IgD-negative memory B cell (primary cell): ENCODE data around the gene SPATA25. TPM values are rescaled to one million over a fixed set of nuclear protein-coding genes. Genes with fewer than 3 reads are reported as not detected.
"Not testable (repeated sequence)": the region's sequence is repeated elsewhere in the genome, so short reads cannot be mapped to it uniquely, and the experiment has no call there.

ENCODE experiments used
- H3K27ac Mint-ChIP-seq, 3 donors: one replicate each; pipeline ENCODE4 v1.8.0; 2020 to 2022; ENCODE audit warnings: mild to moderate bottlenecking in 3 of 3, mixed read lengths in 3 of 3, moderate library complexity in 1 of 3
- H3K27me3 Mint-ChIP-seq: one replicate; pipeline ENCODE4 v1.8.0; 2021; ENCODE audit warnings: mixed read lengths
- H3K36me3 Mint-ChIP-seq: one replicate; pipeline ENCODE4 v1.8.0; 2020; ENCODE audit warnings: mild to moderate bottlenecking, mixed read lengths
- H3K4me1 Mint-ChIP-seq, 3 donors: one replicate each; pipeline ENCODE4 v1.8.0; 2020 to 2022; ENCODE audit warnings: mixed read lengths in 3 of 3, mild to moderate bottlenecking in 1 of 3
- H3K4me3 Mint-ChIP-seq, 4 donors: one replicate each; pipeline ENCODE4 v1.8.0; 2020 to 2022; ENCODE audit warnings: mild to moderate bottlenecking in 4 of 4, mixed read lengths in 4 of 4, moderate library complexity in 3 of 4
- H3K9me3 Mint-ChIP-seq, 3 donors: one replicate each; pipeline ENCODE4 v1.8.0; 2020 to 2021; ENCODE audit warnings: mixed read lengths in 3 of 3, mild to moderate bottlenecking in 1 of 3
- polyA plus RNA-seq: library from polyadenylated mRNA; unstranded; fragments of 300-500 nt; fragmentation: Illumina TruSeq; gene quantifications from one replicate; pipeline ENCODE4 v1.2.3, GENCODE V29; 2021

Gene SPATA25
- polyA plus RNA-seq, 1 donor from 2014 or later, result not detected

DNA sequence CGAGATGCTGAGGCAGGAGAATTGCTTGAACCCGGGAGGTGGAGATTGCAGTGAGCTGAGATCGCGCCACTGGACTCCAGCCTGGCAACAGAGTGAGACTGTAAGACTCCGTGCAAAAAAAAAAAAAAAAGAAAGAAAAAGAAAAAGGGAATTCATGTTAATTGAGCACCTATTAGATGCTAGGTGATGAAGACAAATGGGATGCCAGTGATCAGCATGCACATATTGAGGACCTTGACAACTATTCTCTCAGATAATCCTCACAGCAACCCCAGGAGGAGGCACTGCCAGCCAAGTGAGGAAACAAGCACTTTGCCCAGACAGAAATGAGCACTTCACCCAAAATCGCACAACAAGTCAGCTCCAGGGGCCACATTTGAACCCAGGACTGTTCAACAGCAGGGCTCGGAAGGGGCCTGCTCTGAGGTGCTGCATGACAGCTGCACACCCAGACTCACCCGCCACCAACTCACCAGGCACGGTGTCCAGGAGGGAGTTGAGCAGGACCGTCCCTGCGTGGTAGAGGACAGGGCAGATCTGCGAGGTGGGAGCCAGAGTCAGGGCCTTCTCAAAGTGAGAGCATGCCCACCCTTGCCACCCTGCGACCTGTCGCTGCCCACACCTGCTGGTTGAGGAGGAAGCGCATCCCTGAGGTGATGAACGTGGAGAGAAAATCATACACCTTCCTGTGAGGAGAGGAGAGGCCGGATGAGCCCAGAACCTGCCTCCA lies 20.0 kb upstream of the SPATA25 start:
- Mint-ChIP-seq H3K27me3 (peaks cover 2% of the 10 kb centered on the region), H3K36me3 (peaks cover 5% of the 10 kb centered on the region), H3K4me3 (peak overlapping the region in 1 of 4 donors; percentile 47), H3K9me3 (peaks cover 0 to 1% (median 0%) of the 10 kb centered on the region in 3 donors), H3K4me1 (peaks cover 11 to 20% (median 14%) of the 10 kb centered on the region in 3 donors), H3K27ac (no peak overlapping the region)

DNA sequence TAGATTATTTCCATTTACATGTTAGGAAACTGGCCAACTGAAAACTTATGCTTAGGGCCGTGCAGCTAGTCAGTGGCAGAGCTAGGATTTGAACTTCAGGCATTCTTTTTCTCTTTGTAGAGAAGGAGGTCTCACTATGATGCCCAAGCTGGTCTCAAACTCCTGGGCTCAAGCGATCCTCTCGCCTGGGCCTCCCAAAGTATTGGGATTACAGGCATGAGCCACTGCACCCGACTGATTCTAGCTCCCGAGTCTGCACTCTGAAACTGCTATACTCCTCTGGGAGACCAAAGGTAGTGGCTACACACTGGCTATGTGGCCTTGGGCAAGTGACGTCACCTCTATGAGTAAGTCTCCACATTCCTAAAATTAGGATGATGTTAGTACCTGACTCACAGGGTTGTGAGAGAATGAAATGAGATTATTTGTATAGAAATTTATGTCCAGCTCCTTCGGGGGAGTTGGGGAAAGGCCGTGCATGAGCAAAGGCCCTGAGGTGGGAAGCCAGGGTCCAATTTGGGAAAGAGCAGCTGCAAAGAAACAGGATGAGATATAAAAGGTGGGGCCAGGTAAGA lies 18.2 kb upstream of the SPATA25 start:
- H3K27me3 Mint-ChIP-seq, result no peaks in the 10 kb centered on the region
- H3K4me3 Mint-ChIP-seq, result no peak overlapping the region
- peaks cover 11 to 18% (median 12%) of the 10 kb centered on the region in 3 donors for H3K4me1 Mint-ChIP-seq
- peaks cover 5% of the 10 kb centered on the region for H3K36me3 Mint-ChIP-seq
- H3K9me3 Mint-ChIP-seq, result no peaks in the 10 kb centered on the region
- no peak overlapping the region for H3K27ac Mint-ChIP-seq

DNA sequence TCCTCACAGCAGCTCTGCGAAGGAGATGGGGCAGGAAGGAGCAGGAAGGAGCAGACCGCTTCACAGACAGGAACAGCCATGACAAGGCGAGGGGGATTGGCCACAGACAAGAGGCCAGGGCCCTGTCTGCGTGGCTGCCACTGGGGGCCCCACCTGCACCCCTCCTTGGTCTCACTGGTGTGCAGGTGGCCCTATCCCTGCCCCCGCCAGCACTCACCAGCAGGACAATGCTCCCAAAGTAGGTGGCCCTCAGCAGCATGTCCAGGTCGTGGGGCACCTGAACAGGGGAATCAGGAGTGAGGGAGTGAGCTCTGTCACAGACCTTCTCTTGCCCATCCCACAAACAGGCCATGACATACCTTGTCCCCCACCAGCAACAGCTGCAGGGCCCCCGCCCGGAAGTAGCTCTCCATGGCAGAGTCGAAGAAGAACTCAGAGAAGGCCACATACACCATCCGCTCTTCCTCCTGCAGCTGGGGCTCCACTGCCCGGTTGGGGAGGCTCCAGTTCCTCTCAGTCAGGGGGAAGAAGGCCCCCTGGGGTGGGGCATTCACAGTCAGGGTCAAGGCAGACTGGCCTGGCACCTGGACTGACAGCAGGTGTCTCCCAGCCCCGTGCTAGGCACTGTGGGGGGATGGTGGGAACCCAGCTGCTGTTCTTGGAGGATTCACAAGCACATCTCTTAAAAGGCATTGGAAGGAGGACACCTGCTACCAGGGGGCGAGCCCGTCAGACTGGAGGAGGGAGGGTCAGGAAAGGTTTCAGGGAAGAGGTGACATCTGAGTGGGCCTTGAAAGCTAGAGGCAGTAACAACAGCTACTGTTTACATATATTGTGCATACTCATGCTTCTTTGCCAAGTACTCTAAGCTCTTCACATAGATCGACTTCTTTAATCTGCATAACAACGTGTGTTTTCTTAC lies 17.4 kb upstream of the SPATA25 start:
- Mint-ChIP-seq H3K27ac (peak overlapping the region in 1 of 3 donors; percentile 74), H3K9me3 (no peaks in the 10 kb centered on the region), H3K27me3 (no peaks in the 10 kb centered on the region), H3K4me3 (peak overlapping the region in 1 of 4 donors; percentile 75), H3K36me3 (peaks cover 5% of the 10 kb centered on the region), H3K4me1 (peaks cover 10 to 17% (median 12%) of the 10 kb centered on the region in 3 donors)

- H3K9me3 Mint-ChIP-seq, result no peaks in the 10 kb centered on the region
- peaks cover 10 to 12% (median 12%) of the 10 kb centered on the region in 3 donors for H3K4me1 Mint-ChIP-seq
- H3K27ac Mint-ChIP-seq, result peak overlapping the region in 1 of 3 donors; percentile 59
- H3K36me3 Mint-ChIP-seq, result no peaks in the 10 kb centered on the region
- H3K4me3 Mint-ChIP-seq, result peak overlapping the region in 1 of 4 donors; percentile 67
- H3K27me3 Mint-ChIP-seq, result no peaks in the 10 kb centered on the region
These were observed 14.8 kb upstream of the SPATA25 start for GRCh38 chr20:45902199-45902701.

DNA sequence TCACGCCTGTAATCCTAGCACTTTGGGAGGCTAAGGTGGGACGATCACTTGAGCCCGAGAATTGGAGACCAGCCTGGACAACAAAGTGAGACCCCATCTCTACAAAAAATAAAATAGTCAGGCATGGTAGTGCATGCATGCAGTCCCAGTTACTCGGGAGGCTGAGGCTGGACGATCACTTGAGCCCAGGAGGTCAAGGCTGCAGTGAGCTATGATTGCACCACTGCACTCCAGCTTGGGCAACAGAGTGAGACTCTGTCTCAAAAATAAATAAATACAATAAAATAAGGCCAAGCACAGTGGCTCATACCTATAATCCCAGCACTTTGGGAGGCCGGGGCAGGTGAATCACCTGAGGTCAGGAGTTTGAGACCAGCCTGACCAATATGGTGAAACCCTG lies 13.9 kb upstream of the SPATA25 start:
- H3K27me3 Mint-ChIP-seq, H3K9me3 Mint-ChIP-seq, H3K36me3 Mint-ChIP-seq, H3K4me3 Mint-ChIP-seq, H3K27ac Mint-ChIP-seq: not testable (repeated sequence)
- H3K4me1 Mint-ChIP-seq, result peaks cover 10 to 12% (median 11%) of the 10 kb centered on the region in 3 donors

DNA sequence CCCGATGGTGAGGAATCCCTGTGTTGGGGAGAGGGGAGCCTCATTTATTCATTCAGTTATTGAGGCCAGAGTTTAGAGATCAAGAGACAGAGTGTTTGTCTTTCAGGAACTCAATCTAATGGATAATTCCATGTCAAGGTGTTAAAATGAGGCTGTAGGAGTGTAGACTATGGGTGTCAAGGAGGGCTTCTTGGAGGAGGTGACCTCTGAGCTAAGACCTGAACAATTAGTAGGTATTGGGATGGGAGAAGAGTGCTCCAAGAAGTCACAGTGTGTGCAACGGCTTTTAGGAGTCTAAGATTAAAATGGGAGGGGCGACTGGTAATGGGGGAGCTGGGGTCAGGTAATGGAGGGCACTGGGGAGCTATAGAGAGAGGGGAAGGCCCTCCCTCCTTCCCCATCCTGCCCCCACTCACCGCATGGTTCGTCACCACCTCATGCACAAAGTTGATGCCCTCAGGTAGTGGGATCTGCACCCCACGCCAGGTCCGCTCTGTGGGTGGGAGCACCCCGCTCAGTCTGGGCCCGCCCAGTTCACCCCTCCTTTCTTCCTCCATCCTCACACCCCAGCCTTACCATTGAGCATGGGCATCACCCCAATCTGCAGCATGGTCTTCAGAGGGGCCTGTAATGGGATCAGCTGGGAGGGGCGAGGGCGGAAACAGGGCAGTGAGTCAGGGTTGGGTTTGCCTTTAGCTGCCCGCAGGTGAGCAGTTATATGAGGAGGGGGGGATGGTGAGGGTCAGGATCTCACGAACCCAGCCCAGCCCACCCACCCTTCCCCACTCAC lies 11.8 kb upstream of the SPATA25 start:
- H3K27me3 Mint-ChIP-seq, result no peaks in the 10 kb centered on the region
- peaks cover 10 to 12% (median 11%) of the 10 kb centered on the region in 3 donors for H3K4me1 Mint-ChIP-seq
- no peaks in the 10 kb centered on the region for H3K9me3 Mint-ChIP-seq
- H3K27ac Mint-ChIP-seq, result no peak overlapping the region
- no peaks in the 10 kb centered on the region for H3K36me3 Mint-ChIP-seq
- H3K4me3 Mint-ChIP-seq, result no peak overlapping the region

GRCh38 chr20:45898285-45898684 lies 10.9 kb upstream of the SPATA25 start:
- H3K27me3 Mint-ChIP-seq, result no peaks in the 10 kb centered on the region
- no peak overlapping the region for H3K4me3 Mint-ChIP-seq
- no peaks in the 10 kb centered on the region for H3K36me3 Mint-ChIP-seq
- peaks cover 9 to 14% (median 12%) of the 10 kb centered on the region in 3 donors for H3K4me1 Mint-ChIP-seq
- H3K27ac Mint-ChIP-seq, result no peak overlapping the region
- H3K9me3 Mint-ChIP-seq, result no peaks in the 10 kb centered on the region

GRCh38 chr20:45897692-45898091 lies 10.3 kb upstream of the SPATA25 start:
- Mint-ChIP-seq H3K27ac (no peak overlapping the region), H3K4me3 (no peak overlapping the region), H3K4me1 (peaks cover 10 to 18% (median 15%) of the 10 kb centered on the region in 3 donors), H3K36me3 (no peaks in the 10 kb centered on the region), H3K27me3 (no peaks in the 10 kb centered on the region), H3K9me3 (no peaks in the 10 kb centered on the region)

DNA sequence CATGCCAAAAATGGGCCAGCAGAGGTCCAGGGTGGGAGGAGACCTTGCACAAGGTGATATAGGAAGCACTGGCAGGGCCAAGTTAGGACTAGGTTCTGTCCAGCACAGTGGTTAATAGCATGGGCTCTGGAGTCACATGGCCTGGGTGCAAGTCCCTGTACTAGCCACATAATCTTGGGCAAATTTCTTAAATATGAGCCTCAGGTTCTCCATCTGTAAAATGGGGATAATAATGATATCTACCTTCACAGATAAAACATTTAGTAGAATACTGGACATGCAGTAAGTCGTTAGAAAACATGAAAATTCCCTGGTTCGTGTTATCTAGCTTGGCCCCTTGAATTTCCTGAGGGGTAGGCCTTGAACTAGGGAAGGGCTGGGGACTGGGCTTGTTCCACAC lies 9.9 kb upstream of the SPATA25 start:
- Mint-ChIP-seq H3K36me3 (no peaks in the 10 kb centered on the region), H3K9me3 (no peaks in the 10 kb centered on the region), H3K27ac (no peak overlapping the region), H3K4me1 (peaks cover 11 to 18% (median 15%) of the 10 kb centered on the region in 3 donors), H3K27me3 (no peaks in the 10 kb centered on the region), H3K4me3 (no peak overlapping the region)

DNA sequence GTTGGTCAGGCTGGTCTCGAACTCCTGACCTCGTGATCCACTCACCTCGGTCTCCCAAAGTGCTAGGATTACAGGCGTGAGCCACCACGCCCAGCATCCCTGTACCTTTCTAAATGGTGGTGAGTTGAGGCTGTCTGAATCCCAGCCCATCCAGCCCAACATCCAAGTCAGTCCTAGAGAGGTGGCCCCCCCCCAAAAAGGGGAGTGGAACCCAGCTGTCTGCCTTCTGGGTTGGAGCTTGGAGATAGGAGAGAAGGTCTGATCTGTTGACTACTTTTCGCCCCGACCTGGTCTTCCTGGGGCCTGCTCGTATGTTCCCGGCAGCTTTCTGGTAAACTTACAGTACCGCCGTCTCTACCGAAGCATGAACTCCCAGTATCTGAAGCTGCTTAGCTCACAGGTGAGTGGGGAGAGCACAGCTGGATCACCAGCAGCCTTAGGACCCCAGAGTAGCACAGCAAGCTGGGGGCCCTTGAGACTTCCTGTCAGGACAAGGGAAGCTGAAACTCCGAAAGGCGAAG lies 9.3 kb upstream of the SPATA25 start:
- no peak overlapping the region for H3K27ac Mint-ChIP-seq
- H3K4me3 Mint-ChIP-seq, result no peak overlapping the region
- no peaks in the 10 kb centered on the region for H3K9me3 Mint-ChIP-seq
- no peaks in the 10 kb centered on the region for H3K36me3 Mint-ChIP-seq
- peaks cover 12 to 18% (median 15%) of the 10 kb centered on the region in 3 donors for H3K4me1 Mint-ChIP-seq
- H3K27me3 Mint-ChIP-seq, result no peaks in the 10 kb centered on the region

- peaks cover 20 to 23% (median 21%) of the 10 kb centered on the region in 3 donors for H3K4me1 Mint-ChIP-seq
- no peak overlapping the region for H3K27ac Mint-ChIP-seq
- H3K27me3 Mint-ChIP-seq, result no peaks in the 10 kb centered on the region
- H3K9me3 Mint-ChIP-seq, result no peaks in the 10 kb centered on the region
- H3K36me3 Mint-ChIP-seq, result peaks cover 2% of the 10 kb centered on the region
- peak overlapping the region in 1 of 4 donors; percentile 86 for H3K4me3 Mint-ChIP-seq
These were observed 7.4 kb upstream of the SPATA25 start for GRCh38 chr20:45894797-45895196.

DNA sequence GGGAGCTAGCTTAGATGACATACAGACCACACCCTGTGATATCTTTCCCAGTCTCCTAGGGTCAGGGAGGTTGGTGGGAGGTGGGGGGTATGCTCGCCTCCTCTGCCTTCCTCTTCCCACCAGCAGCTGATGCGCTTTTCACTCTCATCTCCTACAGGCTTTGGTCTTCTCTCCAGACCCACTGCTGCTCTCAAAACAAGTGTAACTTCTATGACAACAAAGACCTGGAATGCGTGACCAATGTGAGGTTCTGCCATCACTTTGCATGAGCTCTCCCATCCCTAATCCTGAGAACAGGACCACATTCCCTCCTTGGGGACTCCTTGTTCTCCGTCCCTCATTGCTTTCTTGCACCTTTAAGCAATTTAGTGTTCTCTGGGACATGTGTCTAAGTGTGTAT lies 6.4 kb upstream of the SPATA25 start:
- Mint-ChIP-seq H3K9me3 (no peaks in the 10 kb centered on the region), H3K27me3 (no peaks in the 10 kb centered on the region), H3K4me1 (peaks cover 22 to 25% (median 23%) of the 10 kb centered on the region in 3 donors), H3K4me3 (peak overlapping the region in 1 of 4 donors; percentile 86), H3K36me3 (peaks cover 2% of the 10 kb centered on the region), H3K27ac (peak overlapping the region in 1 of 3 donors; percentile 77)

DNA sequence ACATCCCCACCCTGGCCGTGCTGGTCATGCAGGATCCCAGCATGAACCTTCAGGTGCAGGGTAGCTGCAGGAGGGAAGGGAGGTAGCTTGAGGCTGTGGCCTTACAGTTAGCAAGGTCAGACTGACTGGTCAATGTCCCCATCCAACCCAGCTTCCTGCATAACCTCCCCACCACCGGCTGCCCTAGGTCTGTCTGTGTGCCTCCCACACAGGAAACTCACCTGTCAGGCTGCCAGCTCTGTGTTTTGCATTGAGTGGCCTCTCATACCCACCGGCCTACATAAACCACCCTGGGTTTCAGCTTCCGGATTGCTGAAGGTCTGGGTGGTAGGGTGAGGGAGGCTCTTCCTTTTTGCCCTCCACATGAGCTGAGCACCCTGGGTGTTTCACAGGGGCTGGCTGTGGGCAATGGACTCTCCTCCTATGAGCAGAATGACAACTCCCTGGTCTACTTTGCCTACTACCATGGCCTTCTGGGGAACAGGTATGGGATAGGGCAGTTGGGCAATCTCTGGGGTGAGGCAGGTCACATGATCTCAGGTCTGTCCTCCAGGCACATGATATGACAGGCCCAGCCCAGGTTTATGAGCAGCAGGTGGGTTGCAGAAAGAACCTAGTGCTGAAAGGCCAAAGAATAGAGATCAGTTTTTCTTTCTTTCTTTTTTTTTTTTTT lies 5.5 kb upstream of the SPATA25 start:
- Mint-ChIP-seq H3K36me3 (peaks cover 2% of the 10 kb centered on the region), H3K27me3 (no peaks in the 10 kb centered on the region), H3K9me3 (no peaks in the 10 kb centered on the region), H3K4me3 (peak overlapping the region; percentile 93 to 100 (median 99)), H3K27ac (peak overlapping the region; percentile 71 to 96 (median 86)), H3K4me1 (peaks cover 22 to 27% (median 23%) of the 10 kb centered on the region in 3 donors)
